HL-60/S4 treated with retinoic acid at 250 ng/mL for 4 days and 3 days (cell line): ENCODE measurements around the gene LRRFIP1.

ENCODE experiments used
- in situ Hi-C: fragments of 300-500 bp; cut with MboI; formaldehyde crosslinking; loops from 2 replicates; pipeline ENCODE4 v1.7.0; 2022; ENCODE audit warnings: low sequenced_read_pairs

The LRRFIP1 gene

GRCh38 chr2:237721458-237721857 lies 94.1 kb downstream of the LRRFIP1 start:
- in situ Hi-C loops, result no loop called here

DNA sequence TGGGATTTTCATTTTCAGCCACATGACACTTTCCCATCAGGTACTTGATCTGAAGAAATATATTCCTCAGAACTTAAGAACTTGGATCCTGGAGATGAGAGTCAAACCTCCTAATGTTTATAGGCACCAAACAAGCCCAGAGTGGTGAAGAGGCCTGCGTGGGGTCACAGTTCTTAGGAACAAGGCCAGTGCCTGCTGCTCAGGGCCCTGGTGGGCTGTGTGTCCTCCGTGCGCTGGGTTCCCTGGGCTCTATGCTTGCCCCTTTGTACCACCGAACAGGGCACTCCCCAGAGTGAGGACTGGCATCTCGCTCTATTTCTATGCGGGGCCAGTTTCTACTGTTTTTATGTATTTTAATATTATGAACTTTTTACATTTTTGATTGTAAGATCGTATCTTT lies 95.2 kb downstream of the LRRFIP1 start:
- in situ Hi-C loops, result no loop called here

- in situ Hi-C loops, result no loop called here
Observed at GRCh38 chr2:237723023-237723422, 95.6 kb downstream of the LRRFIP1 start.

DNA sequence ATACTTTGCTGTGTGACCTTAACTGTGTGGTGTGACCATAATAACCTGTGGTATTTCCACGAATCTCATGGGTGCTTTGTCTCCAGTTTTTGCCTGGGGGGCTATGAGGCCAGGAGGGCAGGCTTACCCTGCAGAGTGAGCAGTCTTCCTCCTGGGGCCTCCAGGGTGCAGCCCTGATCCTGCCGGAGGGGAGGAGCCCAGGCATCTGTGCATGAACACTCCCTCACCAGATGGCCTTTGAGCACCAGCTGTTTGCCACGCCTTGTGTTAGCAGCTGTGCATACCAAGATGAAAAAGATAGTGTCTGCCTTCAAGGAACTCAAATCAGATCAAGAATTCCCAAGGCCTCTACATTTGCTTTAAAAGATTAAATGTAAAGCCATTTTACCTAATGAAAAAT lies 96.2 kb downstream of the LRRFIP1 start:
- in situ Hi-C loops, result no loop called here

- in situ Hi-C loops, result no loop called here
Observed at GRCh38 chr2:237724811-237725478, 97.6 kb downstream of the LRRFIP1 start.

GRCh38 chr2:237725661-237726060 lies 98.3 kb downstream of the LRRFIP1 start:
- in situ Hi-C loops, result no loop called here

DNA sequence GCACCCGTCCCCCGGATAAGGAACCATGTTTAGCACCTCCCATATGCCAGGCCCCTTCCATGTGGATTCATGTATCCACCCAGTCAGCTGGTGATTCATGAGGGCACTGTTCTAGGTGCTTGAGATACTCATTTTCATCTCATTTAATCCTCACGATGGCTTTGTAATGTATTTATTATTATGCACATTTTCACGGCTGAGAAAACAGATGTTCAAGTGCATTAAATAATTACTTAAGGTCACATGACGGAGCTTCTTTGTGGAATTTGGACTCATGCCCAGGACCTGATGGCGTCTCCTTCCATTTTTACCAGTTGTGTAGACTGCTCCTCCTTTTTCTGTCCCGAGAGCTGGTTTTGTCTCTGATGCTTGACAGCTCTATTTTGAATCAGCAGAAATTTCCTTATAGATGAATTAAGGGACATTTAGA lies 99.0 kb downstream of the LRRFIP1 start:
- in situ Hi-C loops, result no loop called here

GRCh38 chr2:237727363-237727762 lies 100.0 kb downstream of the LRRFIP1 start:
- in situ Hi-C loops, result no loop called here

DNA sequence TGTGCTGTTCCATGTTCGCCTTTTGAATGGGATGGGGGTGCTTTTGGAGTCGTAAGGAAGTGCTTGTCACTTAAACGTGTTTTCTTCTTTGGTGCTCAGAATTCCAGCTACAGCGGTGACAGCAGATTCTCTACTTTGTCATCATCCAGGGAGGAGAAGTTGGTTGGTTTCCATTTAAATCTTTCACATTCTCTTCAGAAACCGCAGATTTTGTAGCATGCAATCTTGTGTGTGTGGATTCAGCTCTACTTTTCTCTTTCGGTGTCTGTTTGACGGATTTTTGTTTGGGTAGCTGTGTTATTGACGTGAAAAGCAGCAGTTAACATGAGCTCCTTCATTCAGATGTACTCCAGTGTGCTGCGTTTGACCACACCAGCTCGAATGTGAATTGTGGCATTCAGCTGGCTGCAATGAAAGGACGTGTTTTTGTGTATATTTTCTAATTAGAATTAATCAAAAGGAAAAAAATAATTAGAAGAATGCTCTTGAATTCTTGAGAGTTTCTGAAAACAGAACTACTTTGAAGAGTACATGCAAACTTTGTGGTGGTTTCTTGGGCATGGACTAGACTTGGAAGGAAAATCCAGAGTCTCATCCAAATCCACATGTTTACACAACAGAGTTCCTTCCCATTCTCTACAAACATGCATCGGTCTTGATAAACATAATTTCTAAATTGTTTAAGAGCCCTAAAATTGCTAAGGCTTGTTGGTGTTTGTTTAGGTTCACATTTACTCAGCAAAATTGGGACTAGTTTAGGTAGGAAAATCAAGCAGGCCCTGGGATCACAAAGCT lies 102.5 kb downstream of the LRRFIP1 start:
- in situ Hi-C loops, result no loop called here

DNA sequence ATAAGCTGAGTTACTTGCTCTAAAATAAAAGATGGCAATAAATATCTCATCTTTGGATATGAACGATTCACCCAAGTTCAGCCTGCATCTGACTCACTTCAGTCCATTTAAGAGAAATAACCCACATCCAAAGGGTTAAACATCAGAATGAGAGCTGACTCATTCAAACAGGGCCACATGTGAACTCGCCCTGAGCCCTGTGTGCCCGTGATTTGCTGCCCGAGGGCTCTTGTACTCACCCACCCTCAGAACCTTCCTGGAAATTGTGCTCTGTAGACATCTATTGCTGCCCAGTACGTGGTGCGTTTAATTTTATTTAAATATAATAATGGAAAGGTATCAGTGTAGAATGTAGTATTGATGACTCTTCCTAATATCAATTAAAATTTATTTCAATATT lies 104.3 kb downstream of the LRRFIP1 start:
- in situ Hi-C loops, result no loop called here

GRCh38 chr2:237732070-237732469 lies 104.7 kb downstream of the LRRFIP1 start:
- in situ Hi-C loops, result no loop called here

GRCh38 chr2:237732790-237733381 lies 105.5 kb downstream of the LRRFIP1 start:
- in situ Hi-C loops, result no loop called here

DNA sequence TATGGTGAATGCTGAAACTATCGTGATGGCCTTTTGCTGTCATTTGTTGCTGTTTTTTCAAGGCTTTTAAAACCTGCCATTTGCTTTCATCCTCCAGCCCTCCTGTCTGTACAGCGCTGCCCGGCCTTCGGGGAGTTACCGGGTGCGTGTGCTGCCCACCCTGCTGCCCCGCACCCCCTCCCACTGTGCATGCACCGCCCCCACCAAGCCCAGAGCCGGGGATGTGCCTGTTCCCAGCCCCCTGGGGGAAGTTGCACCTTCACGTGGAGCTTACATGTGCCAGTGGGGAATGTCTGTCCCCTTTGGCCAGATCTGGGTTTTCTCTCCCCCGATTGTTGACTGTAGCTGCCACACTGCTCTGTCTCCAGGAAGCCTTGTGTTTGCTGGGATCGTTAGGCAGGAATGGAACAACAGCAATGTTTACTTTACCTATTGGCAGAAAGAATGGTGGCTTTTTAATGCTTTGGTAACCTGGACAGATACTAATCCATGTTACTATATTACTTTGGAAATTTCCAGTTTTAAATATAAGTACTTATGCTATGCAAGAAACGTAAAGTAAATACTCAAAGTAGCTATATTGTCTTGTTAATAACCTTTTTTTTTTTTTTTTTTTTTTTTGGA lies 106.4 kb downstream of the LRRFIP1 start:
- in situ Hi-C loops, result no loop called here

DNA sequence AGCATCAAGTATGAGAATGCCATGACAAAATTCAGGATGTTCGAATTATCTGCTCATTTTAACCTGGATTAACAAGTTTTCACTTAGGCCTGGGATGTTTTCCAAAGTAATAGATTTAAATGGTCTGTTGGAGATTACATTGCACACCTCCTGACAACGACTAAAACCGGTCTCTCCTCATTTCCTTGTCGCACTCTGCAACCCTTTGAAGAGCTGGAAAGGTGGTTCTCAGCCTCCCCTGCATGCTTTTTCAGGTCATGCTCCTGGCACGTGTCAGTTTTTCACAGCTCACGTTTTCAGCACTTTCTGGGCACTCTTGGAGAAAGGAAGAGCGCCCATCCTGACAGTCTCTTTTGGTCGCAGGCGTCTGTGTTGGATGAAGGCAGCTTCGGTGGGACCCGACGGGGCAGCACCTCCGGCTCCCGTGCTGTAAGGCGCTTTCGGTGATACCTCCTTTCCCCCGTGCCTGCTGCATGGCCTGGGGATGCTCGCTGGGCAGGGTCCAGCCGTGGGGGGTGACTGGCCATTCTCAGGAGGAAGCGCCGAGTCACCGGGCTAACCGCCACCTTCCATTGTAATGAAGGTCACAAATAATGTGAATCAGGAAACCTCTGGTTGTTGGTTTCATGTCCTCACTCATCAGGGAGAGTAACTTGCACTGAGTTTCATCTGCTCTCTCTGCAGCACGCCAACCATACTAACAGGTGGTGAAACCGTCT lies 107.7 kb downstream of the LRRFIP1 start:
- in situ Hi-C loops, result no loop called here

DNA sequence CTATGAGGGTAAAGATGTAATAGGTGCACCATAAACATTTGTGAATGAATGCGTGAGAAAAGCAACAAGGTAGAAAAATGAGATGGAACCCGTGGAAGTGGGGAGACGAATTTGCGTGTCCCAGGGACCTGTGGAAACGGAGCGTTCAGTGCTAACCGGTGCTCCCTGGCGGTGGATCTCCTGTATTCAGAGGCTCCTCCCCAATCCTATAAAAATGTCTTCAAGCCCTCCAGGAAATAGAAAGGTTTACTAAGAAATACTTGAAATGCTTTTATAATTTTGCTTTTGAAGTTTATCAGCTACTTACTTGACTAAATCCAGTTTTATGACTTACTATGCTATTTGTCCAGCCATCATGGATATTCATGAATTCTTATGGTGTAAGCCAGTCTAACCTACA lies 108.4 kb downstream of the LRRFIP1 start:
- in situ Hi-C loops, result no loop called here

DNA sequence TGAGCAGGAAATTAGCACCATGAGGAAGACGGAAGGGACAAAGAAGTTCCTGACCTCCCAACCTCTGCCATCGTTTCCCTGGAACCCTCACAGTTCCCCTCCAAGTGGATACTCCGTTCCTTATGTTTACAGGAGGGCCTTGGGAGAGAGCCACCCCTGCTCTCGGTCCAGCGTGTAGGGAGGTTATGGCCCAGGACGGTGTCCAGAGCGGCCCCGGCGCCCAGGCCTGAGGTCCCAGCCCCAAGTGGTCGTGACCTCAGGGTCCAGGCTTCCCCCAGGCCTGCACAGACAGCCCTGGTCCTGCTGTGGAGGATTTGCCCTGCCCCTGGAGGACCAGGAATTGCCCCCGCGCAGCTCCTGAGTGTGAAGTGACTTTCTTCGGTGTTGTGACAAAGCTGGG lies 109.4 kb downstream of the LRRFIP1 start:
- in situ Hi-C loops, result no loop called here

GRCh38 chr2:237737196-237737865 lies 109.9 kb downstream of the LRRFIP1 start:
- in situ Hi-C loops, result no loop called here

- in situ Hi-C loops, result no loop called here
Observed at GRCh38 chr2:237738255-237738654, 110.9 kb downstream of the LRRFIP1 start.

DNA sequence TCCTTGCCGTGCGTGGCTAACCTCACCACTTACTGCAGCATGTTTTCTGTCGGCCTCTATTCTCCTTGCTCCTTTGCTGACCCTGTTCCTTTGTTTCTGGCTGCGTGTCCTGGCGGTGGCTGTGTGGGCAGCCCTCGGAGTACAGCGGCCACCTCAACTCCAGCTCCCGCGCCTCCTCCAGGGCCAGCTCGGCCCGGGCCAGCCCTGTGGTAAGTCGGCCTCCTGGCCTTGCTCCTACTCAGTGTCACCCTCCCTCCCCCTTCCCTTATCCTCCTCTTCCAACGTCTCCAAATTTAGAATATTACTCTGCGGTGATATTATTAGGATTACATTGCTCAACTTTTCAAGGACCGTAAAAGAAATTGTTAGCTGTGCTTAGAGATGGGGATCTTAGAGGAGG lies 111.7 kb downstream of the LRRFIP1 start:
- in situ Hi-C loops, result no loop called here

- in situ Hi-C loops, result loop anchor here (5.0 kb wide), 1 partner anchor 60 kb away; no protein-coding TSS in a partner anchor
Observed at GRCh38 chr2:237742191-237742590, 114.8 kb downstream of the LRRFIP1 start.
